Mammary epithelial cell (primary cell): ENCODE data around the gene EOLA1.

Experiments used
- EZH2 ChIP-seq: IDR thresholded peaks from 2 replicates; pipeline ENCODE4 v1.6.1; 2012; ENCODE audit warnings: low read length, inconsistent platforms, borderline replicate concordance
- TF ChIP-seq, protein P1 (sequence below), 2 donors: IDR thresholded peaks in 1 of 2; conservative IDR thresholded peaks in 1 of 2; 2 replicates each; pipeline ENCODE4 v1.5.1; 2011 to 2012; ENCODE audit warnings: inconsistent platforms in 2 of 2, low read length in 2 of 2, mild to moderate bottlenecking in 2 of 2, control low read depth in 1 of 2, low read depth in 1 of 2; ENCODE audit not compliant: insufficient read depth in 1 of 2; ENCODE audit errors: extremely low read depth in 1 of 2

DNA sequence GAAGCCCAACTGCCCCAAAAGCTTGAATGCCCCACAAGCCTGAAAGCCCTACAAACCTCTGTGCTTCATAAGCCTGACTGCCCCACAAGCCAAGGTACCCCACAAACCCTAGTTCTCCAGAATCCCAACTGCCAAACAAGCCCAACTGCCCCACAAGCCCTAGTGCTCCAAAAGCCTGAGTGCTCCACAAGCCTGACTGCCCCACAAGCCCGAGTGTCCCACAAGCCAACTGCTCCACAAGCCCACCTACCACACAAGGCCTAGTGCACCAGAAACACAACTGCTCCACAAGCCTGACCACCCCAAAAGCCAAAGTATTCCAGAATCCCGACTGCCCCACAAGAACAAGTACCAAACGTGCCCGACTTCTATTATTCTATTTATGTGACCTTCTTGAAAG lies 22.5 kb downstream of the EOLA1 start:
- TF ChIP-seq, protein P1, sequence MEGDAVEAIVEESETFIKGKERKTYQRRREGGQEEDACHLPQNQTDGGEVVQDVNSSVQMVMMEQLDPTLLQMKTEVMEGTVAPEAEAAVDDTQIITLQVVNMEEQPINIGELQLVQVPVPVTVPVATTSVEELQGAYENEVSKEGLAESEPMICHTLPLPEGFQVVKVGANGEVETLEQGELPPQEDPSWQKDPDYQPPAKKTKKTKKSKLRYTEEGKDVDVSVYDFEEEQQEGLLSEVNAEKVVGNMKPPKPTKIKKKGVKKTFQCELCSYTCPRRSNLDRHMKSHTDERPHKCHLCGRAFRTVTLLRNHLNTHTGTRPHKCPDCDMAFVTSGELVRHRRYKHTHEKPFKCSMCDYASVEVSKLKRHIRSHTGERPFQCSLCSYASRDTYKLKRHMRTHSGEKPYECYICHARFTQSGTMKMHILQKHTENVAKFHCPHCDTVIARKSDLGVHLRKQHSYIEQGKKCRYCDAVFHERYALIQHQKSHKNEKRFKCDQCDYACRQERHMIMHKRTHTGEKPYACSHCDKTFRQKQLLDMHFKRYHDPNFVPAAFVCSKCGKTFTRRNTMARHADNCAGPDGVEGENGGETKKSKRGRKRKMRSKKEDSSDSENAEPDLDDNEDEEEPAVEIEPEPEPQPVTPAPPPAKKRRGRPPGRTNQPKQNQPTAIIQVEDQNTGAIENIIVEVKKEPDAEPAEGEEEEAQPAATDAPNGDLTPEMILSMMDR (conservative IDR thresholded peaks at IDR 0.05 in 1 of 2, IDR thresholded peaks at IDR 0.05 in 1 of 2; ENCODE audit: extremely low read depth in 1 of 2, insufficient read depth in 1 of 2, low read depth in 1 of 2, low read length in 2 of 2), result no peak
- TF ChIP-seq EZH2, result no peak
